H9 (cell line): ENCODE data around the gene OR52N1. TPM values are rescaled to one million over a fixed set of nuclear protein-coding genes. Genes with fewer than 3 reads are reported as not detected.

Experiments
- DNase-seq: peaks from one replicate; pipeline ENCODE4 v3.0.0-alpha.2; 2017
- H2AFZ ChIP-seq: one replicate; pipeline ENCODE4 v1.6.1; 2013; ENCODE audit warnings: mild to moderate bottlenecking, low read length, control low read depth, moderate library complexity
- H2AK5ac ChIP-seq: 2 replicates; pipeline ENCODE4 v1.6.1; 2013; ENCODE audit warnings: low read length, control low read depth, mixed read lengths; ENCODE audit not compliant: insufficient read length
- H2BK120ac ChIP-seq: one replicate; pipeline ENCODE4 v1.6.1; 2013; ENCODE audit warnings: low read depth, mild to moderate bottlenecking, low read length, control low read depth, inconsistent platforms; ENCODE audit not compliant: poor library complexity, severe bottlenecking
- H2BK12ac ChIP-seq: 2 replicates; pipeline ENCODE4 v1.6.1; 2013; ENCODE audit warnings: low read length, control low read depth, mixed read lengths, low read depth; ENCODE audit not compliant: insufficient read length
- H2BK15ac ChIP-seq: 2 replicates; pipeline ENCODE4 v1.6.1; 2013; ENCODE audit warnings: low read depth, low read length, control low read depth
- H2BK20ac ChIP-seq: one replicate; pipeline ENCODE4 v1.6.1; 2013; ENCODE audit warnings: low read depth, mild to moderate bottlenecking, low read length, control low read depth, inconsistent platforms; ENCODE audit not compliant: poor library complexity, severe bottlenecking
- H2BK5ac ChIP-seq: 2 replicates; pipeline ENCODE4 v1.6.1; 2013; ENCODE audit warnings: low read length, control low read depth, mixed read lengths; ENCODE audit not compliant: insufficient read length
- H3K14ac ChIP-seq: 2 replicates; pipeline ENCODE4 v1.6.1; 2013; ENCODE audit warnings: low read length, control low read depth; ENCODE audit not compliant: insufficient read depth
- H3K18ac ChIP-seq: 2 replicates; pipeline ENCODE4 v1.6.1; 2013; ENCODE audit warnings: low read depth, mild to moderate bottlenecking, mixed read lengths, low read length, control low read depth; ENCODE audit not compliant: insufficient read length
- H3K23ac ChIP-seq: 2 replicates; pipeline ENCODE4 v1.6.1; 2013; ENCODE audit warnings: low read length, control low read depth, mixed read lengths, low read depth; ENCODE audit not compliant: insufficient read length
- H3K23me2 ChIP-seq: 2 replicates; pipeline ENCODE4 v1.6.1; 2013; ENCODE audit warnings: low read depth, mild to moderate bottlenecking, mixed read lengths, low read length, control low read depth; ENCODE audit not compliant: insufficient read length, poor library complexity, severe bottlenecking
- H3K27ac ChIP-seq: 2 replicates; pipeline ENCODE4 v1.5.1; 2013; ENCODE audit warnings: low read length, control low read depth, mixed read lengths, low read depth; ENCODE audit not compliant: insufficient read length
- H3K27me3 ChIP-seq: 2 replicates; pipeline ENCODE4 v1.6.1; 2013; ENCODE audit warnings: low read length, control low read depth, inconsistent platforms; ENCODE audit not compliant: insufficient read depth
- H3K4ac ChIP-seq: 2 replicates; pipeline ENCODE4 v1.6.1; 2013; ENCODE audit warnings: low read depth, mild to moderate bottlenecking, control low read depth, inconsistent platforms, low read length, moderate library complexity
- H3K4me1 ChIP-seq: 2 replicates; pipeline ENCODE4 v1.6.1; 2013; ENCODE audit warnings: low read length, control low read depth, inconsistent platforms; ENCODE audit not compliant: insufficient read depth
- H3K4me2 ChIP-seq: 2 replicates; pipeline ENCODE4 v1.6.1; 2013; ENCODE audit warnings: low read length, control low read depth, mixed read lengths; ENCODE audit not compliant: insufficient read length, insufficient read depth
- H3K56ac ChIP-seq: 2 replicates; pipeline ENCODE4 v1.6.1; 2013; ENCODE audit warnings: low read depth, mild to moderate bottlenecking, mixed read lengths, low read length, control low read depth; ENCODE audit not compliant: insufficient read length
- H3K79me1 ChIP-seq: 2 replicates; pipeline ENCODE4 v1.6.1; 2013; ENCODE audit warnings: low read depth, mild to moderate bottlenecking, moderate library complexity, low read length, control low read depth, inconsistent platforms; ENCODE audit not compliant: insufficient read depth, poor library complexity, severe bottlenecking
- H3K79me2 ChIP-seq: 2 replicates; pipeline ENCODE4 v1.6.1; 2013; ENCODE audit warnings: low read length, control low read depth, inconsistent platforms; ENCODE audit not compliant: insufficient read depth
- H3K9ac ChIP-seq: 2 replicates; pipeline ENCODE4 v1.6.1; 2013; ENCODE audit warnings: low read length, control low read depth, mixed read lengths; ENCODE audit not compliant: insufficient read length; ENCODE audit errors: extremely low read depth
- H3K9me3 ChIP-seq: one replicate; pipeline ENCODE4 v1.6.1; 2013; ENCODE audit warnings: low read depth, low read length, inconsistent platforms; ENCODE audit not compliant: control insufficient read depth
- H3T11ph ChIP-seq: one replicate; pipeline ENCODE4 v1.6.1; 2013; ENCODE audit warnings: mild to moderate bottlenecking, low read length, control low read depth, inconsistent platforms
- H4K20me1 ChIP-seq: one replicate; pipeline ENCODE4 v1.6.1; 2013; ENCODE audit not compliant: control insufficient read depth, insufficient read length, insufficient read depth
- H4K5ac ChIP-seq: 2 replicates; pipeline ENCODE4 v1.6.1; 2013; ENCODE audit warnings: low read depth, mild to moderate bottlenecking, mixed read lengths, low read length, control low read depth; ENCODE audit not compliant: insufficient read length
- H4K8ac ChIP-seq: replicated peaks from 2 replicates; pipeline ENCODE4 v1.6.1; 2013; ENCODE audit warnings: low read length, control low read depth, mixed read lengths, low read depth; ENCODE audit not compliant: insufficient read length
- H4K91ac ChIP-seq: 2 replicates; pipeline ENCODE4 v1.6.1; 2013; ENCODE audit warnings: low read depth, mild to moderate bottlenecking, moderate library complexity, mixed read lengths, low read length, control low read depth; ENCODE audit not compliant: insufficient read length
- H3K27ac Mint-ChIP-seq, 3 experiments: 2 replicates in 2 of 3; 3 replicates in 1 of 3; pipeline ENCODE4 v1.8.0; 2020 to 2021; ENCODE audit warnings: mixed read lengths in 3 of 3, mild to moderate bottlenecking in 1 of 3, moderate library complexity in 1 of 3
- H3K27me3 Mint-ChIP-seq: 2 replicates; pipeline ENCODE4 v1.8.0; 2021; ENCODE audit warnings: low read depth, mild to moderate bottlenecking, moderate library complexity, mixed read lengths
- H3K36me3 Mint-ChIP-seq, 3 experiments: 2 replicates in 2 of 3; 3 replicates in 1 of 3; pipeline ENCODE4 v1.8.0; 2020 to 2021; ENCODE audit warnings: low read depth in 3 of 3, mixed read lengths in 3 of 3; ENCODE audit not compliant: insufficient read depth in 1 of 3
- H3K4me1 Mint-ChIP-seq, 2 experiments: 2 replicates each; pipeline ENCODE4 v1.8.0; 2020; ENCODE audit warnings: mixed read lengths in 2 of 2
- H3K4me3 Mint-ChIP-seq, 2 experiments: 2 replicates in 1 of 2; 3 replicates in 1 of 2; pipeline ENCODE4 v1.8.0; 2020 to 2021; ENCODE audit warnings: mild to moderate bottlenecking in 2 of 2, mixed read lengths in 2 of 2, moderate library complexity in 1 of 2
- H3K9me3 Mint-ChIP-seq, 2 experiments: 2 replicates in 1 of 2; 3 replicates in 1 of 2; pipeline ENCODE4 v1.8.0; 2020; ENCODE audit warnings: mild to moderate bottlenecking in 2 of 2, mixed read lengths in 2 of 2, moderate library complexity in 1 of 2
- CTCF ChIP-seq: fragments of 200-600 bp; sonication (generic); conservative IDR thresholded peaks from 3 replicates; pipeline ENCODE4 v1.8.0; 2021; ENCODE audit warnings: antibody characterized with exemption, mild to moderate bottlenecking
- WGBS: extraction: QIAGEN DNeasy Blood & Tissue Kit; methylation state at CpG from one replicate; pipeline ENCODE4 v1.1.7; 2013; ENCODE audit warnings: missing lambda C conversion rate, low lambda C conversion rate, mixed read lengths; ENCODE audit not compliant: insufficient read length; ENCODE audit errors: extremely low coverage; 5-methylcytosine and 5-hydroxymethylcytosine counted together
- total RNA-seq: library from RNA; stranded (reverse); gene quantifications from 2 replicates; pipeline ENCODE4 v1.2.1, GENCODE V29; 2021

Gene OR52N1
- total RNA-seq, 1 experiment from 2014 or later: not detected

- Mint-ChIP-seq H3K27ac (no peak within 1 kb of the TSS), H3K36me3 (no peaks in the 10 kb centered on the region), H3K9me3 (no peaks in the 10 kb centered on the region; a peak in 1 of 5 replicates), H3K27me3 (no peaks in the 10 kb centered on the region), H3K4me3 (no peak within 1 kb of the TSS), H3K4me1 (no peaks in the 10 kb centered on the region)
- no CpG with 5 or more reads among the region's 1 CpG for WGBS
- no peaks in the 10 kb centered on the region for H3K79me1 ChIP-seq
- H4K91ac ChIP-seq: no peak within 1 kb of the TSS
- no peak within 1 kb of the TSS for H2BK20ac ChIP-seq
- no peak within 1 kb of the TSS for H2BK12ac ChIP-seq
- H3K56ac ChIP-seq: no peak within 1 kb of the TSS
- no peak within 1 kb of the TSS for H2AK5ac ChIP-seq
- no peak within 1 kb of the TSS for H3K14ac ChIP-seq
- H3K23ac ChIP-seq: no peak within 1 kb of the TSS
- H2AFZ ChIP-seq: no peak within 1 kb of the TSS
- no peak within 1 kb of the TSS for H3K4ac ChIP-seq
- H3K79me2 ChIP-seq: no peaks in the 10 kb centered on the region
- no peak within 1 kb of the TSS for H2BK5ac ChIP-seq
- H2BK120ac ChIP-seq: no peak within 1 kb of the TSS
- no peaks in the 10 kb centered on the region for H3K4me1 ChIP-seq
- H4K5ac ChIP-seq: no peak within 1 kb of the TSS
- TF ChIP-seq CTCF: no peak
- no peak within 1 kb of the TSS for H4K8ac ChIP-seq
- no peak for DNase-seq
- no peak within 1 kb of the TSS for H3K27ac ChIP-seq
- H3K9me3 ChIP-seq: no peaks in the 10 kb centered on the region
- H3K23me2 ChIP-seq: no peaks in the 10 kb centered on the region
- no peak within 1 kb of the TSS for H3T11ph ChIP-seq
- no peak within 1 kb of the TSS for H3K18ac ChIP-seq
- no peak within 1 kb of the TSS for H3K9ac ChIP-seq
- no peaks in the 10 kb centered on the region for H3K27me3 ChIP-seq
- no peaks in the 10 kb centered on the region for H4K20me1 ChIP-seq
- no peak within 1 kb of the TSS for H2BK15ac ChIP-seq
- no peak within 1 kb of the TSS for H3K4me2 ChIP-seq
These were observed 37.1 kb downstream of the OR52N1 start, which contains the start of gene OR52N4 for GRCh38 chr11:5753943-5754342. TSS of gene OR52N4 (plus strand) at chr11:5754243. CDS start at chr11:5754741, 498 bp downstream.
